GM12878 (cell line): ENCODE data around the gene CGN. TPM values are rescaled to one million over a fixed set of nuclear protein-coding genes. Genes with fewer than 3 reads are reported as not detected.

Experiments used
- ATAC-seq: fragments of 200-7000 bp; cut with Tn5 transposase; 3 replicates; pipeline ENCODE4 v1.9.1; 2020; ENCODE audit warnings: mild to moderate bottlenecking, moderate library complexity
- BruUV-seq: library from RNA; stranded (reverse); fragments of 400-500 nt; replicated peaks from 2 replicates; lab custom pipeline; 2021; lab: Mats Ljungman, UMichigan
- CTCF ChIA-PET: fragments of 300-600 bp; sonication (Branson Sonifier 250); formaldehyde crosslinking; extraction: SDS; loops from one replicate; lab custom pipeline; 2021; ENCODE audit warnings: inconsistent platforms; lab: Yijun Ruan, JAX
- POLR2A ChIA-PET: fragments of 350-600 bp; formaldehyde crosslinking; extraction: SDS; loops from one replicate; lab custom pipeline; 2021; ENCODE audit warnings: inconsistent platforms; lab: Charles Lee
- RAD21 ChIA-PET: fragments of 300-600 bp; sonication (Branson Sonifier 250); formaldehyde crosslinking; loops from one replicate; lab custom pipeline; 2023; ENCODE audit warnings: antibody characterized with exemption; ENCODE audit not compliant: unreplicated experiment; lab: Charles Lee
- SMC1A ChIA-PET: fragments of 300-600 bp; sonication (Branson Sonifier 250); formaldehyde crosslinking; loops from one replicate; lab custom pipeline; 2023; ENCODE audit not compliant: unreplicated experiment, uncharacterized antibody; lab: Charles Lee
- DNase-seq: peaks from one replicate; pipeline ENCODE4 v3.0.0-alpha.2; 2011; ENCODE audit warnings: low read depth, low spot score
- FAIRE-seq: peaks from 3 replicates; lab custom pipeline; 2011; peaks lifted over from hg19 to GRCh38; lab: Jason Lieb, UNC
- H2AFZ ChIP-seq: 2 replicates; pipeline ENCODE4 v1.6.0; 2011; ENCODE audit warnings: low read depth, low read length, control low read depth; ENCODE audit not compliant: control insufficient read depth
- H3K27ac ChIP-seq: 2 replicates; pipeline ENCODE4 v1.5.1; 2011; ENCODE audit warnings: control low read depth; ENCODE audit not compliant: control insufficient read depth, insufficient read depth
- H3K27me3 ChIP-seq, 2 experiments: replicated peaks in 1 of 2; 2 replicates each; pipeline versions ENCODE4 v1.6.0 to v1.6.1; 2011; ENCODE audit warnings: low read length in 1 of 2; ENCODE audit not compliant: control insufficient read depth in 2 of 2, insufficient read depth in 2 of 2
- H3K36me3 ChIP-seq, 2 experiments: 2 replicates each; pipeline ENCODE4 v1.5.1; 2011; ENCODE audit warnings: low read length in 1 of 2; ENCODE audit not compliant: control insufficient read depth in 2 of 2, insufficient read depth in 2 of 2
- H3K4me1 ChIP-seq: 2 replicates; pipeline ENCODE4 v1.6.1; 2011; ENCODE audit warnings: mild to moderate bottlenecking, low read length, moderate library complexity, mixed read lengths; ENCODE audit not compliant: control insufficient read depth, insufficient read depth
- H3K4me2 ChIP-seq: 2 replicates; pipeline ENCODE4 v1.6.0; 2011; ENCODE audit warnings: control low read depth; ENCODE audit not compliant: control insufficient read depth, insufficient read depth
- H3K4me3 ChIP-seq: fragments of 200-600 bp; sonication (generic); 2 replicates; pipeline ENCODE4 v1.5.1; 2016
- H3K79me2 ChIP-seq: 2 replicates; pipeline ENCODE4 v1.6.0; 2011; ENCODE audit warnings: low read length; ENCODE audit not compliant: control insufficient read depth, insufficient read depth
- H3K9ac ChIP-seq: 2 replicates; pipeline ENCODE4 v1.8.0; 2011; ENCODE audit warnings: low read length, control low read depth, mixed read lengths; ENCODE audit not compliant: control insufficient read depth, insufficient read depth
- H3K9me3 ChIP-seq: replicated peaks from 3 replicates; pipeline ENCODE4 v1.5.1; 2011; ENCODE audit warnings: mild to moderate bottlenecking, low read length; ENCODE audit not compliant: control insufficient read depth, insufficient read depth
- H4K20me1 ChIP-seq: 2 replicates; pipeline ENCODE4 v1.6.0; 2011; ENCODE audit not compliant: control insufficient read depth, insufficient read depth
- EED ChIP-seq: sonication (generic); IDR thresholded peaks from 2 replicates; pipeline ENCODE4 v1.6.1; 2016; ENCODE audit warnings: antibody characterized with exemption, low read depth
- MYB ChIP-seq: fragments of 150-350 bp; IDR thresholded peaks from 2 replicates; pipeline ENCODE4 v1.6.1; 2014; ENCODE audit warnings: mild to moderate bottlenecking, low read depth, low read length, borderline replicate concordance
- ZNF592 ChIP-seq: fragments of 450-650 bp; IDR thresholded peaks from 2 replicates; pipeline ENCODE4 v1.6.1; 2017; ENCODE audit warnings: mild to moderate bottlenecking, moderate library complexity
- WGBS: methylation state at CpG from one replicate; pipeline ENCODE4 v1.1.6; 2016; ENCODE audit warnings: low lambda C conversion rate; ENCODE audit not compliant: insufficient replicate concordance, insufficient coverage; ENCODE audit errors: missing lambda C conversion rate; 5-methylcytosine and 5-hydroxymethylcytosine counted together
- in situ Hi-C: fragments of 300-500 bp; cut with MboI; formaldehyde crosslinking; loops from 9 replicates; pipeline ENCODE4 v1.14.3; 2018; ENCODE audit warnings: mixed read lengths
- intact Hi-C: fragments of 100-400 bp; cut with micrococcal nuclease; formaldehyde crosslinking; loops from one replicate; pipeline ENCODE4 v1.14.2; 2022; ENCODE audit not compliant: unreplicated experiment
- polyA plus RNA-seq, 11 experiments: library from polyadenylated mRNA; depleted of rRNA in 4 of 11; unstranded in 6 of 11; stranded (reverse) in 5 of 11; fragments of >200 nt; fragmentation: Nextera tagmentation in 4 of 11; fragmentation: Illumina TruSeq in 1 of 11; extraction: Ambion mirVana in 4 of 11; extraction: Trizol in 1 of 11; gene quantifications; 1 replicate in 1 of 11; 2 replicates in 10 of 11; pipeline versions ENCODE4 v1.2.1 to v1.2.3, GENCODE V29; 2011 to 2016; ENCODE audit warnings: inconsistent platforms in 2 of 11, missing spikeins in 2 of 11, low read depth in 1 of 11
- total RNA-seq, 4 experiments: library from RNA; depleted of rRNA in 3 of 4; stranded (reverse); fragments of >200 nt in 3 of 4; fragmentation: Illumina TruSeq in 1 of 4; extraction: Trizol in 1 of 4; gene quantifications; 2 replicates each; pipeline versions ENCODE4 v1.2.1 to v1.2.3, GENCODE V29; 2013 to 2021

CGN gene
- total and polyA plus RNA-seq, 10 of the 15 experiments (the other 5 are each of a cell fraction or from before 2014, with no cell fraction given), result 0.11 to 6.5 (median 3.4) TPM

DNA sequence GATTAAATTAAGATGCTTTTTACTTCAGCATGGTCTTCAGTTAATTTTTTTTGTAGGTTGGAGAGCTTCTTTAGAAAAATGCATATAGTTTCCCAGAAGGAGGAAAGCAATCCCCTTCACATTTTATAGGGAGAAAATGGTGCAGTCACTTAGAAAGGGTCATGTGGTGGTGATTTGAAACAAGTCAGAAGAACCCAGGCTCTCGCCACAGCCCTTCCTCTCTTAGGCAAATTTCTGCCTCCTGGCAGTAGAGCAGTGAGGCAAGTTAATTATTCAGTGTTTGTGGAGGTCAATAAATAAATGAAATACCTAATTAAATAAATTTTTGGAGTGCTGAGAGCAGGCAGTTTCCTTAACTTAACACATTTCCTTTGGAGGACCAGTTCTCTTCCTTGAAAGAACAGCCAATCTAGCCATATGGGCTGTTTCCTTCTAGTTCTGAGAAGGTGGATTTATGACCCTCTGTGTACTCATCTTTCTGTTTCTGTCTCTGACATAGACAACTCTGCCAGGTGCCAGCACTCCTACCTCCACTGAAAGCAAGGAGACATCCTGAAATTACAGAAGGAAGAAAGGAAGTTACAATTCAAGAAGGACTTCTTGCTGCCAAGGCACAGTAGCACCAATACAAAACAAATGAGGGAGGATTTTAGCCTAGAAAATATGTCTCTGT lies 32.9 kb upstream of the CGN start:
- ATAC-seq (no peak), DNase-seq (no peak), FAIRE-seq (no peak)
- Histone ChIP-seq H3K4me3 (no peak overlapping the region), H4K20me1 (no peaks in the 10 kb centered on the region), H3K27ac (no peak overlapping the region), H3K9ac (no peak overlapping the region), H3K4me2 (no peak overlapping the region), H3K27me3 (no peaks in the 10 kb centered on the region), H3K79me2 (no peaks in the 10 kb centered on the region), H3K9me3 (peaks cover 2% of the 10 kb centered on the region; the same call in 2 of the 3 replicates), H3K36me3 (no peaks in the 10 kb centered on the region), H3K4me1 (peaks cover 18% of the 10 kb centered on the region), H2AFZ (peak overlapping the region; percentile 1)
- ChIA-PET CTCF (interaction anchor here (1.1 kb wide), 1 partner anchor 12 kb away, joined by 3 read pairs; no protein-coding TSS in a partner anchor), RAD21 (no interaction called here), SMC1A (interaction anchor here (0.7 to 1.4 kb wide), 2 partner anchors 24 to 27 kb away, joined by 3 to 4 read pairs; no protein-coding TSS in a partner anchor), POLR2A (no interaction called here)
- 0% methylated on average over 1 of the region's 1 CpG for WGBS
- in situ Hi-C loops (no loop called here), intact Hi-C loops (no loop called here)
- no TSS peak for BruUV-seq
- TF ChIP-seq MYB (no peak), ZNF592 (no peak), EED (peak; percentile 51)
